Hematopoietic multipotent progenitor cell treated with erythropoietin and hydrocortisone succinate and interleukin-3 and kit ligand, for 4 days (in vitro differentiated cells): ENCODE data around the gene FKRP.
"Not testable (repeated sequence)": the region's sequence is repeated elsewhere in the genome, so short reads cannot be mapped to it uniquely, and the experiment has no call there.

Experiments used
- DNase-seq: peaks from one replicate; pipeline ENCODE4 v3.0.0-alpha.2; 2015

The FKRP gene, protein sequence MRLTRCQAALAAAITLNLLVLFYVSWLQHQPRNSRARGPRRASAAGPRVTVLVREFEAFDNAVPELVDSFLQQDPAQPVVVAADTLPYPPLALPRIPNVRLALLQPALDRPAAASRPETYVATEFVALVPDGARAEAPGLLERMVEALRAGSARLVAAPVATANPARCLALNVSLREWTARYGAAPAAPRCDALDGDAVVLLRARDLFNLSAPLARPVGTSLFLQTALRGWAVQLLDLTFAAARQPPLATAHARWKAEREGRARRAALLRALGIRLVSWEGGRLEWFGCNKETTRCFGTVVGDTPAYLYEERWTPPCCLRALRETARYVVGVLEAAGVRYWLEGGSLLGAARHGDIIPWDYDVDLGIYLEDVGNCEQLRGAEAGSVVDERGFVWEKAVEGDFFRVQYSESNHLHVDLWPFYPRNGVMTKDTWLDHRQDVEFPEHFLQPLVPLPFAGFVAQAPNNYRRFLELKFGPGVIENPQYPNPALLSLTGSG

DNA sequence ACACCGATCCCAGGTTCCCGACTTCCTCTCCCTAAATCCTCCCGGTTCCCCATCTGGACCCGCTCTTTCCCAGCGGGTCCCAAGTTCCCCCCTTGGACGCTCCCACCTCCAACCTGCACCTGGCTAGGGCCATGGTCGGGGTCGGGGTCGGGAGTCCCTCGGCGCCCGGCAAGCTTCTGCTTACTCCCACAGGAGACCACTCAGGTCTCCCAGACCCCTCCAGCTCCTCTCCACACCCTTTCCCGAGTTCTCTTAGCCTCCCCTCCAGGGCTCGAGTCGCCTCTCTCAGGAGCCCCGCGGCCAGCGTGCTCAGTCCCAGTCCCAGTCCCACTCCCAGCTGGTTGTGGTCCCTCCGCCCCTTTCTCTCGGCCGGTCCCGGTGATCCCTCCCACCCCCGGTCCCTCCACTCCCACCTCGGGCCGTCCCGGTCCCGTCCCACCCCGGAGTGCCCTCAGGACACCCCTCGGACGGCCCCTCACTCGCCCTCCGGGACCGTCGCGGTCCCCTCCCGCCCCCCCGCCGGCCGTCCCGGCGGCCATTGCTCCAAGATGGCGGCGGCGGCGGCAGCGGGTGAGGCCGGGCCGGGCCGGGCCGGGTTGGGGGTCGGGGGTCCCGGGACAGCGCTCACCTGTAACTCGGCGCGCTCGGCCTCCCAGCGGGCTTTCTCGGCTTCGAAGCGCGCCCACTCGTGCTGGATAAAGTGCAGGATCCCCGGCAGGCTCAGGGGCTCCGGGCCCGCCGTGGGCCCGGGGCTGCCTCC is at the start of gene FKRP:
Gene FKRP (plus strand): TSS at position 537 of the 760 bp plus-strand sequence. CDS start 9,394 bp downstream, outside the sequence.
- peak; percentile 47 for DNase-seq

DNA sequence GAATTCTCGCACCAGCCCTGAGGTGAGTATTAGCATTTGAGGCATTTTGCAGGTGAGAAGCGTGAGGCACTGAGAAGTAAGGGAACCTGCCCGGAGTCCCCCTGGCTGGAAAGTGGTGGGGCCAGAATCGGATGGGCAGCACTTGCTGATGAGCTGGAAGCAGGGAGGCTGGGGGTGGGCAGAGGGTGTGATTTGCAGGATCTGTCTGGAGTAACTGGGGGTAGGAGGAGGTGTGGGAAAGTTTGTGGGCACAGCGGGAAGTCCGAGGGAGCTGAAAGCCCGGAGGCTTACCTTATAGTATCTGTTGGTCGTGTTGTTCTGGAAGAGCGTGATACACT is 49.0 kb upstream of the FKRP start:
- DNase-seq = no peak

DNA sequence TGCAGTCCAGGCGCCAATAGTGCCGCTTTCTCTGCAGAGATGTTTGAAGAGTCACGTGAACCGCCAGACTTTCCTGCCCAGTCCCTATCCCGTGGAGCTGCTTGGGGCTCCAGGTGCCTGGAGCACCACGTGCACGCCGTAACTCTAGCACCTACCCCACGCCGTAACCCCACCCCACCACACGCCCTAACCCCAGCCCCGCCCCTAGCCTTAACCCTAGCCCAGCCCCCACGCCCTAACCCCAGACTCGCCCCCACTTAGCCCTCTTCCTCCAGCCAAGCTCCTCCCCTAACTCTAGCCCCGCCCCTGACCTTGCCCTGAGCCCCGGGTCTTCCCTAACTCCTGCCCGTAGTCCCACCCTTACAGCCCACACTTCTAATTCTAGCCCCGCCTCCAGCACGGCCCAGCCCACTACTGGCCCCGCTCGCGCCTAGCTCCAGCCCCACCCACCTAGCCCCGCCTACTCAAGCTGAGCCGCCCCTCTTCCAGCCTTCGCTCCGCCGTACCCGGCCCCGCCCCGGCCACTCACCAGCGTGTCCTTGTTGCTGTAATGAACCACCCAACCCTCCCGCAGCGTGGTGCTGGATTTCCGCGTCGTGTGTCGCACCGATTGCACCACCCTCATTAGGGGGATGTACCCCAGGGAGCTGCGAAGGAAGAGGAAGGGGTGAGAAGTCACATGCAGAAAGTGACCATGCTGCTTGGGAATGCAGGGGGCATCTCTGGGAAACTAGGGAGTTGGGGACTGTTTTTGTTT is 48.5 kb upstream of the FKRP start:
- peak; percentile 75 for DNase-seq

DNA sequence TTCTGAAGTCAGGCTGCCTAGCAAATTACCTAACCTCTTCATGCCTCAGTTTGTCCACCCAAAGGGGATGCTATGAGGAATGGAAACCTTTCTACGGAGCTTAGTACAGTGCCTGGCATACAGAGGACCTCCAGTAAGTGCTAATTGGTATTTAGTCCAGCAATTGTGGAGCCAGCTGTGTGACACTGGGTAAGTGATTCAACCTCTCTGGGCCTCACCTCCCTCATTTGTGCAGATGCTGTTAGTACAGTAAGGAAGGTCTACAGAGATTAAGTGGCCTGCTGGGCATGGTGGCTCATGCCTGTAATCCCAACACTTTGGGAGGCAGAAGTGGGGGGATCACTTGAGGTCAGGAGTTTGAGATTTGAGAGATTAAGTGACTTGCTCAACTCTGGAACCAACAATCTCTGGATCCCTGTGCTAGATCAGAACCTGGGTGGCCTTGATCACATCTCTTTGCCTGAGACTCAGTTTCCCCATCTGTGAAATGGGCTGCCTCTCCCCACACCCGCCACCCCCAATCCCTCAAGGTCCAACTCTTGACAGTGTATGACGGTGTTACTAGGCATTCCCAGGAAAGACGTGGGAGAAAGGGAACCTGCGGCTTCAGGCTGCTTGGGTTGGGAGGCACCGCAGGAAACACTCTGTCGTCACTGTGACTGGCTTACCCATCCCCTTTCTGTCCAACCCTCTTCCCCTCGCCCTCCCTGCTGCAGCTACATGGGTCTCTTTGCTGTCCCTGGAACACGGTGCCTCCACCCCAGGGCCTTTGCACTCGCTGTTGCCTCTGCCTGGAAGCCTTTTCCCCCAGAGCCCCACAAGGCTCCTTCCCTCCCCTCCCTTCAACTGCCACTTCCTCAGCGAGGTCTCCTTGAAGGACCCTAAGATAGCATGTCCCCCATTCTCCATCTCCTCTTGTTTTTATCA is 47.2 kb upstream of the FKRP start:
- no peak for DNase-seq

DNA sequence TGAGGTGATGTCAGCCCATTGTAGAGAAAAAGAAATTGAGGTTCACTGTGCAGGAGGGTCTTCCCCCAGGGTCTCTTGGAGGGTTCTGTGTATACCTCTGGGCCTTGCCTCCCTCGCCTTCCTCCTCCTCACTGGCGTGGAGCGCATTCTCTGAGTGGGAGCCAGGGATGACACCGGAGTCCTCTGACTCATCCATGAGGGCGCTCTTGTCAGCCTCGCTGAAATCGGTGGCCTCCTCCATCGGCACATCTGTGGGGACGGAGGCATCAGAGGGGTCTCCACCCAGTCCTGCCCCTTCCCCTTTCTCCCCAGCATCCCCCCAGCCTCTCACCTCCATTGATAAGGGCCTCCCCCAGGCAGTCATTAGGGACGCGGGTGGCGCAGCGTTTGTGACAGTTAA is 45.2 kb upstream of the FKRP start:
- DNase-seq = no peak

DNA sequence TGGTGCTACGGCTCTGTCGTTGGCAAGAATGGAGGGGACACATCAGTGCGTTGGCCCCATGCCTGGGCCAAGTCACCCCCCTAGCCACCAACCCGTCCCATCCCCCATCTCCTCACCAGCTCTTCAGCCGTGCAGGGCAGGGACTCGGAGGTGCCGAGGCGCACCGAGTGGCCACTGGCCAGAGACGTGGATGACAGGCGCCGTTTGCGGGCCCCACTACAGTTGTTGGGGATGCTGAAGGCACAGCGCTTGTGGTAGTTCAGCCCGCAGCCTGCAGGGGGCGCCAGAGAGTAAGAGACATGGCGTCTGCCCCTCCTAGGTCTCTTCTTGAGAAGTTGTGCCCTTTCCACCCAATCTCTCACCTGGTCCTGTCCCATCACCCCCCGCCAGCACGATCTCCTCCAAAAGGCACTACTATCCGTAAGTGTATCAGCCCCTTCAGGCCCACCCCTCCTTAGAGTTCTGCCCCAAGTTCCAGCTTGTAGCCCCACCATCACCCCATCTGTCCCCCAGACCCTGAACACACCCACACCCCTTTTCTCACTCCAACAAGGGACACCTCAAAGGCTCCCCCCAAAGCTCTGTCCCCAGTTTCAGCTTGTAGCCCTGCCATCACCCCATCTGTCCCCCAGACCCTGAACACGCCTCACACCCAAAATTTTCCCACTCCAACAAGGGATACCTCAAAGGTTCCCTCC is 41.3 kb upstream of the FKRP start:
- DNase-seq = peak; percentile 87

DNA sequence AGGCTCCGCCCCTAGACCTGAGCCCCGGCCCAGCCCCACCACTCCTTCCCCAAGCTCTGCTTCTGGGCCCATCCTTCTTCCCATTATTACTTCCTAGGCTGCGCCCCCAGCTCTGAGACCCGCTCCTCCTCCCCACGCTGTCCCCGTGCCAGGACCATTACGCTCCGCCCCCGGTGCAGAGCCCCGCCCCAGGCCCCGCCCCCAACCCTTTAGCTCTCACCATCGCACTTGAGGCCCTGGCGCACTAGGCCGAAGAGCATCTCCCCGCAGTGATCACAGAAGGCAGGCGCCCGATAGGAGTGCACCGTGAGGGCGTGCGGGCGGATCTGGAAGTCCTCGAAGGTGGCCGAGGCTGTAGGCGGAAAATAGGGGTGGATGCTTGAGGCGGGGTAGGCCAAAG is 35.2 kb upstream of the FKRP start:
- DNase-seq = no peak

DNA sequence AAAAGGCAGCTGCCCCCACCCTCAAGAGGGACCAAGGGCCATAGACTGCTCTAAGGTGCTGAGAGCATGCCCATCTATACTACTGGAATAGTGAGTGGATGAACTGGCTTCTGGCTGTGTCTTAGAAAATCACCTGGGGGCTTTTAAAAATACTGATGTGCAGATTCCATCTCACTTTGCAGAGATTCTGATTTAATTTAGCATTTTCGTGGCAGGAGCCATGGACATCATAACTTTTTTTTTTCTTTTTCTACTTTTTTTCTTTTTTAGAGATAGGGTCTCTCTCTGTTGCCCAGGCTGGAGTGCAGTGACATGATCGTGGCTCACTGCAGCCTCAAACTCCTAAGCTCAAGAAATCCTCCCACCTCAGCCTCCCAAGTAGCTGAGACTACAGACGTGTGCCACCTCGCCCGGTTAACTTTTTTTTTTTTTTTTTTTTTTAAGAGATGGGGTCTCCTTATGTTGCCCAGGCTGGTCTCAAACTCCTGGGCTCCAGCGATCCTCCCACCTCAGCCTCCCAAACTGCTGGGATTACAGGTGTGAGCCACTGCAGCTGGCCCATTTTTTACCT is 33.0 kb upstream of the FKRP start:
- DNase-seq = not testable (repeated sequence)

DNA sequence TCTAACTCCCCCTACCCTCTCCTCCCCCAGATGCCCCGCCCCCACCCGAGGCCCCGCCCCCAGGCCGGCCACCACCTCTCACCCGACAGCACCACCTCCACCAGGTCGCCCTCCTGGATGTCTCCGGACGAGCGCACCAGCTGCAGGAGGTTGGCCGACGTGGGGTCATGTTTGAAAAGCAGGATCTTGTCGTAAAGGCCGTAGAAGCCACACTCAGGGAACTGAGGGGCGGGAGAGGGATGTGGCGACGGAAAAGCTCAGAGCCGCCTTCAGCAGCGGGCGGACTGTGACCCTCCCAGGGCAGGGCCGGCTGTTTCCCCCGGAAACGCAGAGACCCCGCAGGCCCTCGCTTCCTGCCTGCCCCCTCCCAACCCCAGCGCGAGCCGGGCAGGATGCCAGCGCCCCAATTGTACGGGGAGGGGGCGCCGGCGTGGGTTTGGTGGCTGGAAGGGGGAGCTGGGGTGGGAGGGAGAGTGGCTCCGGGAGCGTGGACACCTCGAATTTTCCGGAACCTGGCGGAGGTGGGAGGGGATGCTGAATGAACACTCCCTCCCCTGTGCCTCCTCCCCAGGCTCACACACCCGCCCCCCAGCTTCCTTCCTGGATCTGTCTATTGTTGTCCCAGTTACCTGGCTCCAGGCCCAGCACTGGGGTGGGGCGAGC is 31.9 kb upstream of the FKRP start:
- peak; percentile 93 for DNase-seq

DNA sequence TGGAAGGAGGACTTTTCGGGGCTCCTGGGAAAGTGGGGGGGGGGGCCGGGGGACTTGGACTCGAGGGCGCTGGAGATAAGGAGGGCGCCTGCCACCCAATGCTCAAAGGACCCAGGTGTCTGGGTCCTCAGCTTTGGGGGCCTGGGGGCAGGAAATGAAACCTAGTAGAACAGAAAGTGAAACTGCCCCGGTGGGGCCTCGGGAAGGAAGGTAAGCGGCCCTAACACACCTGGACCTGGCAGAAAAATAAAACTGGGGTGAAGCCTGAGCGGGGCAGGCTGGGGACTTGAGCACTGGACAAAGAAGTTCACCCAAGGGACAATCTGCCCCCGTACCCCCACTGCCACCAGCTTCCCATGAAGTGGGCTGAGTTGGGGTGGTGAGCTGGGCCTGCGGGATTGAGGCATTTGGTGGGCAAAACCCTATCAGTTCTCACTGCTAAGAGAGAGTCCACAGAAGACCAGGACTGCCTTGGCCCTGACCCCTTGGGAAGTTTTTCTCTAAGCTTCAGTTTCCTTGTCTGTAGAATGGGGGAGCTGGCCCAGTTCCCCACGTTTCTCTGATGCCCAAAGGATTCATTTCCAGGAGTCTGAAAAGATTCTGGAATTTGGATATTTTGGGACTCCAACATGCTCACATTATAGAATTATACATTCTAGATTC is 31.3 kb upstream of the FKRP start:
- DNase-seq = no peak

DNA sequence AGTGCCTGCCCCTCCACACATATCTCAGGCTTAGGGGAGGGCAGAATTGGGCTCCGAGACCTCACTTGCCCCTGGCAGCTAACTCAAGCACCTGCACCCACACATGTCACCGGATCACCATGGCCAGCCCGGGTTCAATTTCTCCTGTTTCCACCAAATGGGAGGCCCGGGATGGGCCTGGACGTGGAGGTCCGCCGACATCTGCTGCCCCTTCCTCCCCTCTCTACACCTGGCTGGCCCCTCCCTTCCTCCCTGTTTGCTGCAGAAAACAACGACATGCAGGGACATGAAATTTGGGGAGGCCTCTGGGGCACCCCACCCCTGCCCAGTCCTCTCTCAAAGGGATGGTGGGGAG is 30.3 kb upstream of the FKRP start:
- DNase-seq = no peak

DNA sequence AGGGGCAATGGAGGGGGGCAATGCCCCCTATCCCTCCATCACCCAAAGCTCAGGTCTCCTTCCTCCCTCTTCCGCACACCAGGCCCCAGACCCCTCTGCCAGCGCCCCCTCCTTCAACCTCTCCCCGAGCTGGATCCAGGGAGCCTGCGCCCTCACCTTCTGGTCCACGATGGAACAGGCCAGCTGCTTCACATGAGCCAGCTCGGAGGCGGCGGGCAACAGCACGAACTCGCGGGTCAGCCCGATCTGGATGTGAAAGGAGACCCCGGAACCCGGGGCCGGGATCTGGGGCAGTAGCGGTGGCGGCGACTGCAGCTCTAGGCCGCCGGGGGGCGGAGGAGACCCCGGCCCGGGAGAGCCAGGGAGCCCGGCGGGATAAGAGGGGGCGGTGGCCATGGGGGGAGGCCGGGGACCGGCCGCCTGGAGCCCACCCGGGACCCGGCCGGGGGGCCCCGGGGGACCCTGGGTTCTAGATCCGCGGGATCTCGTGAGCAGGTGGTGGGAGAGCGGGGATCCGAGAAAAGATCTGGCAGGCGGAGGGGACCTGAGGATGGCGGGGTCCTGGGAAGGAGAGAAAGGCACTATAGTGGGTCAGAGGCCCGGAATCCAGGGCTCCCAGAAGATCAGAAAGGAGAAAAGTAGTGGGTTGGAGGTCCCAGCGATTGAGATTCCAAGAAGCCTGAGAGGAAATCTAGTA is 29.7 kb upstream of the FKRP start:
- DNase-seq = peak; percentile 42

DNA sequence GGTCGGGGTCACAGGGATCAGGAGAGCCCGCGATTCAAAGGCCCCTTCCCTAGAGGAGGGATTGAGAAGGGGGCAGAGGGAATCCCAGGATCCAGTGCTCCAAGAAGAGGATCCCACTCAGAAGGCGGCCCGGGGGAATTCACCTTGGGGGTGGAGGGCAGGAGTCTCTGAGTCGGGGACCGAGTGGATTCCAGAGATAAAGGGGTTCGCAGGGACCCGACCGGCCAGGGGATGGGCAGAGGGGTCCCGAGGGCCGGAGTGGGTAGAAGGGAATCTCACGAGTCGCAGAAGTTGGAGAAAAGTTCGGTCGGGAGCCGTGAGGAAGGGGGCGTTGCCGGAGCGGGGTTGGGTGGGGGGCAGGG is 29.2 kb upstream of the FKRP start:
- no peak for DNase-seq

DNA sequence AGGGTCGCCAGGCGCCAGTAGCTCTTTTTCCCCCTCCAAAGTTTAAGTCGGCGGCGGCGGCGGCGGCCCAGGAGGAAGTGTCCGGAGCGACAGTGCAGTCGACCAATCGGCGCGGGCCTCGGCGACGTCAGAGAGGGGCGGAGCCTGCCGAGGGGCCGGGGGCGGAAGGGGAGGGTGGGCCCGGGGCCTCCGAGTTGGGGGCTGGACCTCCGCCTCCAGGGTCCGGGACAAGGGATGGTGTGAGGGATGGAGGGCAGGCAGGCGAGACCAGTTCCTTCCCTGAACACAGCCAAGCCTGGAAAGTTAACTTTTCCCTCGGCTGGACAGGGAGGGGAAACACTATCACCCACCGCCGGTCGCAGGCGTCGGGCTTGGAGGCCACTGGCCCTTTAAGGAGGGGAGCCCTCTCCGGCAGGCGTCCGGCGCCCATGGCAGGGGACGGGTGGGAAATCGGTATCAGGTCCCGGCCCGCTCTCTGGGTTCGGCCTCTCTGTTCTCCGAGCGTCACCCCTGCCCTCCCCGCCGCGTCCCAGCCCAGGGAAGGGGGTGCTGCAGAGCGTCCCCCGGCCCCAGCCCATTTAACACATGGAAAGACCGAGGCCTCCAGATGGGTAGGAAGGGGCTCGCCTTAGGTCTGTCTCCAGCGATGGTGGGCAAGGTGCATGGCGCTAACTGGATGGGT is 28.7 kb upstream of the FKRP start, which contains the start of gene PRKD2:
Gene PRKD2 (minus strand): TSS at position 81 of the 682 bp plus-strand sequence. CDS start 744 bp downstream, outside the sequence.
- DNase-seq = peak; percentile 90

DNA sequence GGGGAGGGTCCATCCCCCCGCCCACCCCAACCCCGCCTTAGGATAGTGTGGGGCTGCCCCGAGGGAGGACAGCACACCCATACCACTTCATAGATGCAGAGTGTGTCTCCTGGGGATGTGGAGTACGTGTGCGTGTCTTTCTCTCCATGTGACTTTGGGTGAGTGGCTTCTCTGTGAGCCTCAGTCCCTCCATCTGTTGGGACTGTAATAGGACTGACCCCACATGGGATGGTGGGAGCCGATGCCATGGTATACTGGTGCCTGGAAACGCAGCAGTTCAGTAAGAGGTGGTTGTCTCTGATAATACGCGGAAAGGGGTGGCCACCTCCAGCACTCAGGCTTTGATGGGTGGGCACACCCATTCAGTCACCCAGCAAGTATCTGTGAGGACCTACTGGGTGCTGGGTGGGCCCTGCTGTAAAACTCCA is 28.1 kb upstream of the FKRP start:
- DNase-seq = peak; percentile 54

DNA sequence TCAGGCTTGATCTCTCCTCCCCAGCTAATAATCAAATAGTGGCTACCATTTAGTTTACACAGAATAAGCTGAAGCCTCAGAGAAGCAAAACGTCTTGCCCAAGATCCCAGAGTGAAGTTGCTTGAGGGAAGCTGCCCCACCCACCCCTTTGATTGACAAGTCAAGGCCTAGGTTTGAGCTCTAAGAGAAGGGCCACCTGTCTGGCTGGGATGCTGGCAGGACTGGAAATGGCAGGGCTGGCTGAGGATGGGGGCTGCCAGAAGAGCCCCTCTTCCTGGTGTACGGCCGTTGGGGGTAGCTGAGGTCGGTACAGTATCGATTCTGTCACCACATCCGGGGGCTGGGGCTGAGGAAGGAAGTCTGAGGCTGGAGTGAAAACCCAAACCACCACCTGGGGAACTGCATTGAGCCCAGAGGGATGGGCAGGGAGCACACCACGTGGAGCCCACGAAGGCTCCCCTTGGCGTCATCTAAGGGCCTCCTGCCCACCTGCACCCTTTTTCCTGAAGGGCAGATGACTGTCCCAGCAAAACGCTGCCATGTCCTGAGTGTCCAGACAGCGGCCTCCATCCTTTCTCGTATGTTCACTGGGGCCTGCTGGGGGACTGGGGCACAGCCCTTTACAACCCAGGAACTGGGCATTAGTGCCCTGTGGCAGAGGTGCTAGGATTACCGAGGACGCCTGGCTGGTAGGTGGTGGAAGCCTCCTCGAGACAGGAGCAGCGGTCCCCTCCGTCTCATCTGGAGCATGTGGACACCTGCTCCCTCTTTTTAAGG is 27.5 kb upstream of the FKRP start:
- peak; percentile 84 for DNase-seq

DNA sequence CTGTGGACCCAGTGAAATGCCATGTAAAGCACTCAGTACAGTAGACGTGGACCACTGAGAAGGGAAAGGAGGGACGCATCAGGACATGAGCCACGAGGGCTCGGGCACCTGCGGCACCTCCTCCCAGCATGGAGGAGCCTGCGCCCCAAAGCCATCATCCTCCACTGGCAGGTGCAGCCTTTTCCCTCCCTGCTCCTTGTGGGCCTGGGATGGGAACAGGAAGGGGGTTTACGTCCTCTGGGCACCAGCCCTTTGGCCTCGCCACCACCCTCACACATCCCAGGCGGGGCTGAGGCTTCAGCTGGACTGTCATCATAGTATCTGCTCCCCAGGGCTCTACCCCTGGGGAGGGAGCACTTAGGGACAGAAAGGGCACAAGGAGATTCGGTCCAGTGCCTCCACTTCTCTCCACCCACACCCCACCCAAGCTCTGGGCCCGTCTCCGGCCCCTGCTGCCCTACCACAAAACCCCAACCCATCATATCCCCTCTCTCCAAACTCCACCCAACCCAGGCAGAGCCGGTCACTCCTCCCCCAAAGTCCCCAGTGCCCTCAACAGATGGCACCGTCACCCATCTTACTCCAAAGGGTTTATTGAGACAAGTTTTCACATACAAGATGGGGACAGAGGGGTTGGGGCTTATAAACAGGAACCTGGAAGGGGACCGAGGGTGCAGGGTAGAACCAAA is 26.8 kb upstream of the FKRP start:
- peak; percentile 53 for DNase-seq
